GM12891 (cell line): Measurements from ENCODE around the gene DGCR8.

Experiments
- PAX5 ChIP-seq: IDR thresholded peaks from 2 replicates; pipeline ENCODE4 v1.6.1; 2011; ENCODE audit warnings: low read length, moderate library complexity, mild to moderate bottlenecking; ENCODE audit not compliant: insufficient read depth, severe bottlenecking
- POLR2A ChIP-seq: IDR thresholded peaks from 2 replicates; pipeline ENCODE4 v1.6.1; 2011; ENCODE audit warnings: low read depth, low read length, control low read depth
- POLR2AphosphoS5 ChIP-seq: IDR thresholded peaks from 2 replicates; pipeline ENCODE4 v1.6.1; 2011; ENCODE audit warnings: low read depth, low read length, control low read depth
- SPI1 ChIP-seq: IDR thresholded peaks from 2 replicates; pipeline ENCODE4 v1.6.1; 2011; ENCODE audit warnings: low read depth, low read length, control low read depth
- TAF1 ChIP-seq: IDR thresholded peaks from 2 replicates; pipeline ENCODE4 v1.6.1; 2011; ENCODE audit warnings: low read depth, low read length, control low read depth

- TF ChIP-seq POLR2AphosphoS5 (no peak), SPI1 (no peak), PAX5 (no peak), TAF1 (no peak), POLR2A (no peak)
Measured at GRCh38 chr22:20124083-20124787, 44.2 kb downstream of the DGCR8 start.
